Neural progenitor cell (in vitro differentiated cells): ENCODE data around the gene KIF16B.

Source experiments
- EZH2 ChIP-seq: fragments of 200-600 bp; sonication (generic); IDR thresholded peaks from 2 replicates; pipeline ENCODE4 v1.6.1; 2017; ENCODE audit warnings: antibody characterized with exemption, mild to moderate bottlenecking, moderate library complexity
- TF ChIP-seq, protein P1 (sequence below): fragments of 200-600 bp; sonication (generic); IDR thresholded peaks from 2 replicates; pipeline ENCODE4 v1.5.1; 2017; ENCODE audit warnings: antibody characterized with exemption, mild to moderate bottlenecking

GRCh38 chr20:16617056-16617455, 43.8 kb upstream of the KIF16B start:
- TF ChIP-seq, protein P1, sequence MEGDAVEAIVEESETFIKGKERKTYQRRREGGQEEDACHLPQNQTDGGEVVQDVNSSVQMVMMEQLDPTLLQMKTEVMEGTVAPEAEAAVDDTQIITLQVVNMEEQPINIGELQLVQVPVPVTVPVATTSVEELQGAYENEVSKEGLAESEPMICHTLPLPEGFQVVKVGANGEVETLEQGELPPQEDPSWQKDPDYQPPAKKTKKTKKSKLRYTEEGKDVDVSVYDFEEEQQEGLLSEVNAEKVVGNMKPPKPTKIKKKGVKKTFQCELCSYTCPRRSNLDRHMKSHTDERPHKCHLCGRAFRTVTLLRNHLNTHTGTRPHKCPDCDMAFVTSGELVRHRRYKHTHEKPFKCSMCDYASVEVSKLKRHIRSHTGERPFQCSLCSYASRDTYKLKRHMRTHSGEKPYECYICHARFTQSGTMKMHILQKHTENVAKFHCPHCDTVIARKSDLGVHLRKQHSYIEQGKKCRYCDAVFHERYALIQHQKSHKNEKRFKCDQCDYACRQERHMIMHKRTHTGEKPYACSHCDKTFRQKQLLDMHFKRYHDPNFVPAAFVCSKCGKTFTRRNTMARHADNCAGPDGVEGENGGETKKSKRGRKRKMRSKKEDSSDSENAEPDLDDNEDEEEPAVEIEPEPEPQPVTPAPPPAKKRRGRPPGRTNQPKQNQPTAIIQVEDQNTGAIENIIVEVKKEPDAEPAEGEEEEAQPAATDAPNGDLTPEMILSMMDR: no peak
- no peak for TF ChIP-seq EZH2
